KMS-11 (cell line): ENCODE results near the gene TBATA.

ENCODE experiments used
- H2AFZ ChIP-seq: fragments of 200-600 bp; sonication (generic); 2 replicates; pipeline ENCODE4 v1.6.1; 2016; ENCODE audit warnings: antibody characterized with exemption, mixed run types, low read depth
- H3K27ac ChIP-seq: fragments of 200-600 bp; sonication (generic); 2 replicates; pipeline ENCODE4 v1.6.1; 2016; ENCODE audit warnings: mild to moderate bottlenecking, mixed run types
- H3K27me3 ChIP-seq: fragments of 200-600 bp; sonication (generic); 2 replicates; pipeline ENCODE4 v1.6.1; 2017; ENCODE audit warnings: mild to moderate bottlenecking, low read depth, mixed run types, moderate library complexity; ENCODE audit not compliant: insufficient read depth
- H3K36me3 ChIP-seq: fragments of 200-600 bp; sonication (generic); 2 replicates; pipeline ENCODE4 v1.6.1; 2017; ENCODE audit warnings: mild to moderate bottlenecking, mixed run types; ENCODE audit not compliant: insufficient read depth
- H3K4me1 ChIP-seq: fragments of 200-600 bp; sonication (generic); 2 replicates; pipeline ENCODE4 v1.6.1; 2016; ENCODE audit warnings: mild to moderate bottlenecking, low read depth, mixed run types; ENCODE audit not compliant: poor library complexity, severe bottlenecking
- H3K4me2 ChIP-seq: fragments of 200-600 bp; sonication (generic); 2 replicates; pipeline ENCODE4 v1.7.0; 2016; ENCODE audit warnings: mild to moderate bottlenecking, mixed run types
- H3K4me3 ChIP-seq: fragments of 200-600 bp; sonication (generic); IDR thresholded peaks from 2 replicates; pipeline ENCODE4 v1.6.1; 2017; ENCODE audit warnings: low read depth, low read length, mixed read lengths; ENCODE audit not compliant: insufficient read depth
- H3K79me2 ChIP-seq: fragments of 200-600 bp; sonication (generic); 2 replicates; pipeline ENCODE4 v1.6.1; 2016; ENCODE audit warnings: low read depth, mixed run types; ENCODE audit not compliant: insufficient read depth
- H3K9ac ChIP-seq: fragments of 200-600 bp; sonication (generic); 2 replicates; pipeline ENCODE4 v1.6.1; 2016; ENCODE audit warnings: mild to moderate bottlenecking, mixed run types
- H4K20me1 ChIP-seq: fragments of 200-600 bp; sonication (generic); 2 replicates; pipeline ENCODE4 v1.6.1; 2016; ENCODE audit warnings: mild to moderate bottlenecking, mixed run types; ENCODE audit not compliant: insufficient read depth
- TF ChIP-seq, protein P1 (sequence below): fragments of 200-600 bp; sonication (generic); conservative IDR thresholded peaks from 2 replicates; pipeline ENCODE4 v1.6.1; 2017; ENCODE audit warnings: low read depth, mild to moderate bottlenecking, antibody characterized with exemption, low read length, moderate library complexity, mixed read lengths

TBATA gene

DNA sequence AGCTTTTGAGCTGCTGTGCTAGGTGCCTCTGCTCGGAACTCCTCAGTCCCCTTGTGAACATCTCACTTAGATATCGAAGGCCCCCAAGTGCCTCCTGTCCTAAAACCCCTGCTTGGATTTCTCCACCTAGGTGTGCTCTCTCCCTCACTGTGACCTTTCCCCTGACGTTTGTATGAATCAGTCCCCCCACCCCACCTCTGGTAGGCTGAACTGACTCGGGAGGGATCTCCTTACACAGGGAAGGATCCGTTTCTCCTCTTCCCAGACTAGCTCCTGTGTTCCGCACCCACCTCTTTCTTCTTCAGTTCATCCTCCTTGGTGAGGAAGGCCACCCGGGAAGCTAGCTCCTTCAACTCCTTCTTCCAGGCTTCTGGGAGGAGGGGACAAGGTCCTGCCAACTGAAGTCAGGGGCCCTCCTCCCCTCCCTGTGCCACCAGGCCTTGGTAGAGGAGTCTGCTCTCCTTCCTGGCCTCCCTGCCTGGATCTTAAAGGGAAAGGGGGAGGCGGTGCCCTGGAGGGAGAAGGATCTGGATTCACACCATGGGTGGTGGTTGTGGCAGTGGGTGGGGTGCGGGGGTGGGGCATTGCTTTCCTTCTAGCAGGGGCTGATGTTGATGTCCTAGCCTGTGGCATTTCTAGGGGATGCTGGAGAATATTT, 6.8 kb downstream of the TBATA start:
- Histone ChIP-seq H3K4me1 (no peaks in the 10 kb centered on the region), H3K4me2 (no peak overlapping the region), H3K27ac (no peak overlapping the region), H3K79me2 (no peaks in the 10 kb centered on the region), H3K36me3 (no peaks in the 10 kb centered on the region), H2AFZ (no peak overlapping the region), H3K4me3 (no peak overlapping the region), H3K9ac (no peak overlapping the region), H3K27me3 (peaks cover 4% of the 10 kb centered on the region; the same call in 1 of the 2 replicates), H4K20me1 (no peaks in the 10 kb centered on the region)
- TF ChIP-seq, protein P1, sequence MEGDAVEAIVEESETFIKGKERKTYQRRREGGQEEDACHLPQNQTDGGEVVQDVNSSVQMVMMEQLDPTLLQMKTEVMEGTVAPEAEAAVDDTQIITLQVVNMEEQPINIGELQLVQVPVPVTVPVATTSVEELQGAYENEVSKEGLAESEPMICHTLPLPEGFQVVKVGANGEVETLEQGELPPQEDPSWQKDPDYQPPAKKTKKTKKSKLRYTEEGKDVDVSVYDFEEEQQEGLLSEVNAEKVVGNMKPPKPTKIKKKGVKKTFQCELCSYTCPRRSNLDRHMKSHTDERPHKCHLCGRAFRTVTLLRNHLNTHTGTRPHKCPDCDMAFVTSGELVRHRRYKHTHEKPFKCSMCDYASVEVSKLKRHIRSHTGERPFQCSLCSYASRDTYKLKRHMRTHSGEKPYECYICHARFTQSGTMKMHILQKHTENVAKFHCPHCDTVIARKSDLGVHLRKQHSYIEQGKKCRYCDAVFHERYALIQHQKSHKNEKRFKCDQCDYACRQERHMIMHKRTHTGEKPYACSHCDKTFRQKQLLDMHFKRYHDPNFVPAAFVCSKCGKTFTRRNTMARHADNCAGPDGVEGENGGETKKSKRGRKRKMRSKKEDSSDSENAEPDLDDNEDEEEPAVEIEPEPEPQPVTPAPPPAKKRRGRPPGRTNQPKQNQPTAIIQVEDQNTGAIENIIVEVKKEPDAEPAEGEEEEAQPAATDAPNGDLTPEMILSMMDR, result no peak

DNA sequence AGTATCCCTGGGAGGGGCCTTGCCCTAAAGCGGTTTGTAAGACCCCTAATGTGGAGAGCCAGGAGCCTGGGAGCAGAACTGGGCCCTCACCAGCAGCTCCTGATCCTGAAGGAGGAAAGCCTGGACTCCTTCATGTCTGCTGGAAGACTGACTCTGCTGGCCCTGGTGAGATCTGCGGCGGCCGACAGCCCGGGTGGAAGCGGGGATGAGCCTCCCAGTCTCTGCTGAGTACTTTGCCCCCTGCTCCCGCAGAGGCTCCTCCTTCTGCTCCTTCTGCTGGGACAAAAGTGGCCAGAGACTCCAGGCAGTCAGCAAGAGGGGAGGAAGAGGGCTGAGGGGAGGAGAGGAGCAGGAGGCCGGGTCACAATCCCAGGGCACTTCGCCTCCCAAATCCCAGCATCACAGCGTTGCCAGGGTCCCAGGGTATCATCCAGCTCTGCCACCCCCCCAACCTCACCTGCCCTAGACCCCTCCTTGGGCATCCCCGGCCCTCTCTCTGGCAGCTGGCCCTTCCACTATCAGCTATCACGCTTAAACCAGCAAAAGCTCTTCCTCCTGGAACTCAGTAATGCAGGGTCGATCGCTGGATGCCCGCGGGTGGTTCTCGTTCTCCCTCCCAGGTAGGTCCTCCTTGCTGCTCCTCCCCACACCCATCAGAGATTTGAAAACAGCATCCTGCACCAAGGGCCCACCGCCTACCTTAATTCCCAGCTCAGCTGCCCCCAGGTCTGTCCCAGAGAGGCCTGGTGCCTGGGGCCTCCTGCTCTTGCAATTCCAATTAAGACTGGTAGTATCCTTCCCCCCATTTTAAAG, 7.9 kb downstream of the TBATA start:
- Histone ChIP-seq H3K79me2 (no peaks in the 10 kb centered on the region), H3K36me3 (no peaks in the 10 kb centered on the region), H4K20me1 (no peaks in the 10 kb centered on the region), H3K9ac (no peak overlapping the region), H3K27me3 (peaks cover 4% of the 10 kb centered on the region; the same call in 1 of the 2 replicates), H3K27ac (no peak overlapping the region), H2AFZ (no peak overlapping the region), H3K4me1 (no peaks in the 10 kb centered on the region), H3K4me2 (no peak overlapping the region), H3K4me3 (no peak overlapping the region)
- TF ChIP-seq, protein P1, result no peak

DNA sequence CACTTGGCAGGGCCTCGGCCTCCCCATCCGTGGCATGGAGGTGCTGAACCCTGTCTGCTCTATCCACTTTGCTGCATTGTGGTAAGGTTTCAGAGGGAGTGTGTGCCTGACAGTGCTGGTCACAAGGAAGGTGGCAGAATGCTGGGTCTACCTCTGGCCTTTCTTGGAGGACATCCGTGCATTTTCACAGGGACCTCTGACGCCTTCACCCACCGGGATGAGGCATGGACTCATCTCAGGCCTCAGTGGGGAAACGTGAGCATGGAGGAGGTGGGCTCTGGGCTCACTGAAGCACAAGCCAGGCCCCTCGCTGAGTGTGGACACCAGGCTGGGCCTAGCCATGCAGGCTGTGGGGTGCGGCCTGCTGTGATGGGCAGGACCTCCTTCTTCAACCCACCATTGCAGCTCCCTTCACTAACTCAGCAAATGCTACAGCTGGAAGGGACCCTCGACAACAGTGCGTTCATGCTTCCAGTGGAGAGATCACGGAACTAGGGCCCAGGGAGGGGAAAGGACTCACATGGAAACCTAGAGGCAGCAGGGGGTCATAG, 8.6 kb downstream of the TBATA start:
- no peak overlapping the region for H3K4me2 ChIP-seq
- no peaks in the 10 kb centered on the region; the same call in 1 of the 2 replicates for H3K27me3 ChIP-seq
- H4K20me1 ChIP-seq, result no peaks in the 10 kb centered on the region
- TF ChIP-seq, protein P1, result no peak
- no peak overlapping the region for H3K27ac ChIP-seq
- no peaks in the 10 kb centered on the region for H3K36me3 ChIP-seq
- no peak overlapping the region for H2AFZ ChIP-seq
- no peaks in the 10 kb centered on the region for H3K79me2 ChIP-seq
- no peak overlapping the region for H3K9ac ChIP-seq
- H3K4me1 ChIP-seq, result no peaks in the 10 kb centered on the region
- no peak overlapping the region for H3K4me3 ChIP-seq

DNA sequence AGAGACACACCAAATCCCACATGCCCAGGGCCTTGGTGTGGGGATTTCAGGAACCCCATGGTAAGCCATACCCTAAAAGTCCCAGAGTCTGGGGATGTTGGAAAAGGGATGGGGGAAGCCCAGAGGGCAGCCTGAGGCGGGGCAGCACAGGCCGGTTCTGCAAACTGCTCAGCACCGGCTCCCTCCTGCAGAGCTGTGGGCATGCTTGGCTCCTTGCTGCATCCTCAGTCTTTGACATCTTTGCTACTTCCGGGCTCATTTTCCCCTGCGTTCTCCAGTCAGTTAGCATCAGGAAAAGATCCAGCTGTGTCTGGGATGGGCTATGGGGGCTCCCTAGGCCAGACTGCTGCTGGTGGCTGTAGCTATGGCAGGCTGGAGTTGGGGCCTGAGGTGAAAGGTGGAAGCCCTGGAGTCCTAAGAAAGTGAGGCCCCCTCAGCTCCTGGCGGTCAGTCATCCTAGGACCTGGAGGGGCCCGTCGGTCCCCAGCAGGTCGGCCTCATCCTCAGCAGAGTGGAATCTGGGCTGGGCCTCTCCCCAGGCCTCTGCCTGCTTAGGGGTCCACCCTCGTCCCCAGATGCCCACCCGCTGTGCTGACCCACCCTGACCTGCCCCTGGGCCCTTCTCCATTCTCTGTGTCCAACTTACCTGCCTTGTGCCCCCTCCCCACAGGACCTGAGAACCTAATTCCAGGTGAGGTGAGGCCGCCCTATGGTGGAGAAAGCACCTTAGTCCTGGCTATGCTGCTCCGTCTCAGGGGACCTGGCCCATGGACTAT, 9.3 kb downstream of the TBATA start:
- Histone ChIP-seq H4K20me1 (no peaks in the 10 kb centered on the region), H3K4me1 (no peaks in the 10 kb centered on the region), H3K79me2 (no peaks in the 10 kb centered on the region), H3K9ac (no peak overlapping the region), H3K27ac (no peak overlapping the region), H2AFZ (no peak overlapping the region), H3K36me3 (no peaks in the 10 kb centered on the region), H3K27me3 (no peaks in the 10 kb centered on the region; the same call in 1 of the 2 replicates), H3K4me2 (no peak overlapping the region), H3K4me3 (no peak overlapping the region)
- TF ChIP-seq, protein P1, result no peak
